Endothelial cell of umbilical vein (primary cell): ENCODE data around the gene LRRC66. TPM values are rescaled to one million over a fixed set of nuclear protein-coding genes. Genes with fewer than 3 reads are reported as not detected.
A peak's percentile ranks its signal among the peaks of the same experiment; 100 is the strongest.

Experiments used
- BruUV-seq: library from RNA; stranded (reverse); fragments of 400-500 nt; replicated peaks from 2 replicates; lab custom pipeline; 2021; lab: Mats Ljungman, UMichigan
- CTCF ChIA-PET: fragments of 300-600, 350-600 bp; sonication (Branson Sonifier 250); formaldehyde crosslinking; loops from one replicate; lab custom pipeline; 2021; ENCODE audit warnings: antibody characterized with exemption, inconsistent platforms; lab: Charles Lee
- POLR2A ChIA-PET: fragments of 300-600, 350-600 bp; sonication (Branson Sonifier 250); formaldehyde crosslinking; loops from one replicate; lab custom pipeline; 2021; ENCODE audit warnings: antibody characterized with exemption, inconsistent platforms; lab: Charles Lee
- DNase-seq: peaks from one replicate; pipeline ENCODE4 v3.0.0-alpha.2; 2011; ENCODE audit warnings: low read depth, low spot score
- FAIRE-seq: peaks from 2 replicates; lab custom pipeline; 2011; peaks lifted over from hg19 to GRCh38; lab: Jason Lieb, UNC
- H2AFZ ChIP-seq: 2 replicates; pipeline ENCODE4 v1.6.0; 2012; ENCODE audit warnings: low read depth, low read length, control low read depth, inconsistent platforms
- H3K27ac ChIP-seq: 2 replicates; pipeline ENCODE4 v1.5.1; 2011; ENCODE audit warnings: low read depth, mild to moderate bottlenecking, control low read depth, low read length, moderate library complexity; ENCODE audit not compliant: insufficient read depth
- H3K27me3 ChIP-seq, 2 experiments: 2 replicates each; pipeline versions ENCODE4 v1.6.0 to v1.6.1; 2011; ENCODE audit warnings: low read length in 2 of 2, mixed read lengths in 1 of 2; ENCODE audit not compliant: control insufficient read depth in 2 of 2, insufficient read depth in 2 of 2
- H3K36me3 ChIP-seq, 2 experiments: 2 replicates in 1 of 2; 3 replicates in 1 of 2; pipeline ENCODE4 v1.5.1; 2011; ENCODE audit warnings: low read length in 2 of 2, mild to moderate bottlenecking in 1 of 2, moderate library complexity in 1 of 2; ENCODE audit not compliant: control insufficient read depth in 2 of 2, insufficient read depth in 2 of 2; ENCODE audit errors: extremely low read depth in 1 of 2
- H3K4me1 ChIP-seq: 3 replicates; pipeline ENCODE4 v1.5.1; 2011; ENCODE audit warnings: mild to moderate bottlenecking, low read length; ENCODE audit not compliant: control insufficient read depth, insufficient read depth; ENCODE audit errors: extremely low read depth
- H3K4me2 ChIP-seq: 2 replicates; pipeline ENCODE4 v1.6.1; 2011; ENCODE audit warnings: low read length, control low read depth, mixed read lengths; ENCODE audit not compliant: insufficient read depth
- H3K4me3 ChIP-seq, 3 experiments: fragments of 200-600 bp in 1 of 3; sonication (generic), shearing (Covaris generic) in 1 of 3; replicated peaks in 1 of 3; 2 replicates each; pipeline ENCODE4 v1.5.1; 2011 to 2016; ENCODE audit warnings: control low read depth in 3 of 3, low read length in 3 of 3, mild to moderate bottlenecking in 2 of 3, inconsistent platforms in 1 of 3, low read depth in 1 of 3, moderate library complexity in 1 of 3; ENCODE audit not compliant: insufficient read depth in 1 of 3
- H3K79me2 ChIP-seq: 2 replicates; pipeline ENCODE4 v1.6.0; 2012; ENCODE audit warnings: low read length, inconsistent platforms; ENCODE audit not compliant: control insufficient read depth, insufficient read depth
- H3K9ac ChIP-seq: replicated peaks from 2 replicates; pipeline ENCODE3; 2011; ENCODE audit warnings: low read length, control low read depth; ENCODE audit not compliant: insufficient read depth; ENCODE audit errors: extremely low read depth
- H3K9me1 ChIP-seq: replicated peaks from 3 replicates; pipeline ENCODE4 v1.6.0; 2011; ENCODE audit warnings: mild to moderate bottlenecking, low read length; ENCODE audit not compliant: control insufficient read depth, insufficient read depth; ENCODE audit errors: extremely low read depth
- H3K9me3 ChIP-seq: replicated peaks from 2 replicates; pipeline ENCODE4 v1.5.1; 2012; ENCODE audit warnings: low read length, inconsistent platforms; ENCODE audit not compliant: control insufficient read depth, insufficient read depth
- H4K20me1 ChIP-seq: replicated peaks from 2 replicates; pipeline ENCODE3; 2011; ENCODE audit warnings: mild to moderate bottlenecking, low read length; ENCODE audit not compliant: control insufficient read depth, insufficient read depth; ENCODE audit errors: extremely low read depth
- EZH2 ChIP-seq: IDR thresholded peaks from 2 replicates; pipeline ENCODE4 v1.6.1; 2012; ENCODE audit warnings: borderline replicate concordance, low read depth, mild to moderate bottlenecking, moderate library complexity, low read length, inconsistent platforms; ENCODE audit not compliant: severe bottlenecking
- FOS ChIP-seq: IDR thresholded peaks from 2 replicates; pipeline ENCODE4 v1.6.1; 2011; ENCODE audit warnings: mild to moderate bottlenecking, low read length, moderate library complexity, borderline replicate concordance; ENCODE audit not compliant: insufficient read depth
- GATA2 ChIP-seq: IDR thresholded peaks from 2 replicates; pipeline ENCODE4 v1.7.0; 2011; ENCODE audit warnings: low read depth, mild to moderate bottlenecking, moderate library complexity, mixed read lengths, low read length; ENCODE audit not compliant: insufficient read length, insufficient read depth
- JUN ChIP-seq: IDR thresholded peaks from 2 replicates; pipeline ENCODE4 v1.6.1; 2011; ENCODE audit warnings: borderline replicate concordance, low read depth; ENCODE audit not compliant: insufficient read length, insufficient read depth
- MYC ChIP-seq: IDR thresholded peaks from one replicate; pipeline ENCODE4 v1.6.1; 2011; ENCODE audit warnings: mild to moderate bottlenecking, low read depth, low read length
- POLR2A ChIP-seq: IDR thresholded peaks from 2 replicates; pipeline ENCODE4 v1.6.1; 2012; ENCODE audit warnings: low read depth, mild to moderate bottlenecking, control low read depth, low read length
- POLR2AphosphoS5 ChIP-seq: IDR thresholded peaks from 2 replicates; pipeline ENCODE4 v1.6.1; 2012; ENCODE audit warnings: low read depth, mild to moderate bottlenecking, control low read depth, low read length, moderate library complexity; ENCODE audit not compliant: insufficient read depth
- dilution Hi-C: fragments of 300-500 bp; cut with MboI; formaldehyde crosslinking; loops from one replicate; pipeline ENCODE4 v1.15.0; 2019; ENCODE audit warnings: low sequenced_read_pairs; ENCODE audit not compliant: extremely low pct_ligation_motif_present
- intact Hi-C: fragments of 100-400 bp; cut with micrococcal nuclease; formaldehyde crosslinking; loops from one replicate; pipeline ENCODE4 v1.10.0; 2022
- polyA plus RNA-seq, 4 experiments: library from polyadenylated mRNA; depleted of rRNA in 3 of 4; stranded (reverse) in 3 of 4; unstranded in 1 of 4; fragments of >200 nt; gene quantifications; 2 replicates each; pipeline versions ENCODE4 v1.2.1 to v1.2.3, GENCODE V29; 2011 to 2012; ENCODE audit warnings: missing spikeins in 1 of 4
- total RNA-seq: library from RNA; stranded (reverse); gene quantifications from 2 replicates; pipeline ENCODE4 v1.2.3, GENCODE V29; 2021
- TF ChIP-seq, protein P1 (sequence below), 2 donors: IDR thresholded peaks; 1 replicate in 1 of 2; 2 replicates in 1 of 2; pipeline ENCODE4 v1.5.1; 2011; ENCODE audit warnings: low read length in 2 of 2, mild to moderate bottlenecking in 2 of 2, moderate library complexity in 2 of 2, control low read depth in 1 of 2, inconsistent platforms in 1 of 2, low read depth in 1 of 2; ENCODE audit not compliant: insufficient read depth in 1 of 2; ENCODE audit errors: extremely low read depth in 1 of 2
- TF ChIP-seq, protein P2 (sequence below): IDR thresholded peaks from 2 replicates; pipeline ENCODE4 v1.6.1; 2011; ENCODE audit not compliant: insufficient read depth, insufficient read length

LRRC66 gene
- total and polyA plus RNA-seq, 2 donors (not counting 3 experiments of a cell fraction or from before 2014, with no cell fraction given): 0.15 to 0.27 TPM

DNA sequence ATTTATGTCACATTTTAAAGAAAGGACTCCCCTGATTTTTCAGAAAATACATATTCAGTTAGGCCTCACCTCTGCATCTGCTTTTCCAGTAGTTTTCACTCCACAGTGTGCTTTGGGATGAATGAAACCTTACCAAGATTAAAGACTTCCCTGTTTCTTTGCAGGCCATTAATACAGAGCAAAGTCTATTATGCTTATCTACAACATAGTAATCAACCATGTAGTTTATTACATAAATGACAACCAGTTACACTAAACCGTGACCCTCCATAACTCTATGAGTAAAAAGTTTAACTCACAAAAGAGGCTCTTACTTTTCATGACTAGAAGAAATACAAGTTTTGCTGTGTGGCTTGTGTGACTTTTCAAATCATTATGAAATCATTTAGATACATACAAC is 2.3 kb downstream of the LRRC66 start:
- no peak overlapping the region for H3K27ac ChIP-seq
- FAIRE-seq (no peak), DNase-seq (no peak)
- CTCF ChIA-PET: no interaction called here
- dilution Hi-C loops: no loop called here
- H3K9ac ChIP-seq: no peak overlapping the region
- no peaks in the 10 kb centered on the region for H3K27me3 ChIP-seq
- no peak for TF ChIP-seq MYC
- no peak overlapping the region for H3K4me3 ChIP-seq
- BruUV-seq: no TSS peak
- no peaks in the 10 kb centered on the region for H3K9me3 ChIP-seq
- no peaks in the 10 kb centered on the region for H3K9me1 ChIP-seq
- no peak overlapping the region for H3K4me2 ChIP-seq
- peaks cover 0 to 2% of the 10 kb centered on the region in 2 experiments for H3K36me3 ChIP-seq
- POLR2A ChIA-PET: no interaction called here
- H4K20me1 ChIP-seq: no peaks in the 10 kb centered on the region
- H3K4me1 ChIP-seq: peaks cover 29% of the 10 kb centered on the region
- H2AFZ ChIP-seq: no peak overlapping the region
- intact Hi-C loops: no loop called here
- no peaks in the 10 kb centered on the region for H3K79me2 ChIP-seq

DNA sequence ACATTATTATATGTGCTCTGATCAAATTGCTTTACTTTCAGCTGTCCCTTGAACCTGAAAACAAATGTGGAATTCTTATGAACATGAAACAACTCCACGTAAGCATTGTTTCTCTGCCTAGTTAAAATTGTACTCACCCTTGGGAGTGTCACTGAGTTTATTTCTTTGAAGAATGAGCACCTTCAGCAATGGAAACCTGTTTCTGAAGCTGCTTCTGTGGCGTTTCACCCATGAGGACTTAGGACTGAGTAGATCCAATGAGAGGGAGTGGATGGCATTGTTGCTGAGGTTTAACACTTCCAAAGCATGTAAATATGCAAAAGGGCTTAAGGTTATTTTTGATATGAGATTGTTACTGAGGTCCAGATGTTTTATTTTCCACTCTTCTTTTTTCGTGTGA is 3.2 kb downstream of the LRRC66 start:
- TF ChIP-seq POLR2A (no peak), POLR2AphosphoS5 (no peak), GATA2 (no peak), EZH2 (no peak), FOS (no peak), MYC (no peak), JUN (no peak)
- TF ChIP-seq, protein P1, sequence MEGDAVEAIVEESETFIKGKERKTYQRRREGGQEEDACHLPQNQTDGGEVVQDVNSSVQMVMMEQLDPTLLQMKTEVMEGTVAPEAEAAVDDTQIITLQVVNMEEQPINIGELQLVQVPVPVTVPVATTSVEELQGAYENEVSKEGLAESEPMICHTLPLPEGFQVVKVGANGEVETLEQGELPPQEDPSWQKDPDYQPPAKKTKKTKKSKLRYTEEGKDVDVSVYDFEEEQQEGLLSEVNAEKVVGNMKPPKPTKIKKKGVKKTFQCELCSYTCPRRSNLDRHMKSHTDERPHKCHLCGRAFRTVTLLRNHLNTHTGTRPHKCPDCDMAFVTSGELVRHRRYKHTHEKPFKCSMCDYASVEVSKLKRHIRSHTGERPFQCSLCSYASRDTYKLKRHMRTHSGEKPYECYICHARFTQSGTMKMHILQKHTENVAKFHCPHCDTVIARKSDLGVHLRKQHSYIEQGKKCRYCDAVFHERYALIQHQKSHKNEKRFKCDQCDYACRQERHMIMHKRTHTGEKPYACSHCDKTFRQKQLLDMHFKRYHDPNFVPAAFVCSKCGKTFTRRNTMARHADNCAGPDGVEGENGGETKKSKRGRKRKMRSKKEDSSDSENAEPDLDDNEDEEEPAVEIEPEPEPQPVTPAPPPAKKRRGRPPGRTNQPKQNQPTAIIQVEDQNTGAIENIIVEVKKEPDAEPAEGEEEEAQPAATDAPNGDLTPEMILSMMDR (IDR thresholded peaks at IDR 0.05; ENCODE audit: extremely low read depth in 1 of 2, insufficient read depth in 1 of 2, low read depth in 1 of 2, low read length in 2 of 2): no peak
- TF ChIP-seq, protein P2, sequence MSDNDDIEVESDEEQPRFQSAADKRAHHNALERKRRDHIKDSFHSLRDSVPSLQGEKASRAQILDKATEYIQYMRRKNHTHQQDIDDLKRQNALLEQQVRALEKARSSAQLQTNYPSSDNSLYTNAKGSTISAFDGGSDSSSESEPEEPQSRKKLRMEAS: no peak
- ChIA-PET CTCF (interaction anchor here (0.9 kb wide), 1 partner anchor 136 kb away, joined by 3 read pairs; no protein-coding TSS in a partner anchor), POLR2A (no interaction called here)
- dilution Hi-C loops (no loop called here), intact Hi-C loops (loop anchor here (1.0 kb wide), 1 partner anchor 132 kb away; no protein-coding TSS in a partner anchor)
- peaks cover 29% of the 10 kb centered on the region for H3K4me1 ChIP-seq
- no peaks in the 10 kb centered on the region for H3K27me3 ChIP-seq
- no peaks in the 10 kb centered on the region for H3K79me2 ChIP-seq
- H3K9me3 ChIP-seq: no peaks in the 10 kb centered on the region
- FAIRE-seq (no peak), DNase-seq (peak; percentile 22)
- H3K9ac ChIP-seq: no peak overlapping the region
- no peak overlapping the region for H2AFZ ChIP-seq
- no peak overlapping the region for H3K27ac ChIP-seq
- BruUV-seq: no TSS peak
- no peak overlapping the region for H3K4me3 ChIP-seq
- no peaks in the 10 kb centered on the region for H4K20me1 ChIP-seq
- H3K36me3 ChIP-seq: no peaks in the 10 kb centered on the region
- no peak overlapping the region for H3K4me2 ChIP-seq
- no peaks in the 10 kb centered on the region for H3K9me1 ChIP-seq
